CD4-positive, alpha-beta T cell (primary cell): ENCODE data around the gene ANKRD13D. TPM values are rescaled to one million over a fixed set of nuclear protein-coding genes. Genes with fewer than 3 reads are reported as not detected.

Source experiments
- ATAC-seq: fragments of 200-7000 bp; cut with Tn5 transposase; one replicate; pipeline ENCODE4 v1.10.0; 2022; ENCODE audit warnings: mild to moderate bottlenecking; ENCODE audit not compliant: poor library complexity
- CTCF ChIA-PET: fragments of 350-600 bp; sonication (Branson Sonifier 250); formaldehyde crosslinking; loops from one replicate; lab custom pipeline; 2021; ENCODE audit warnings: antibody characterized with exemption, inconsistent platforms; lab: Charles Lee
- POLR2A ChIA-PET: fragments of 350-600 bp; sonication (Branson Sonifier 250); formaldehyde crosslinking; loops from one replicate; lab custom pipeline; 2021; ENCODE audit warnings: antibody characterized with exemption, inconsistent platforms; lab: Charles Lee
- DNase-seq, 14 experiments: peaks; one replicate each; pipeline ENCODE4 v3.0.0-alpha.2; 2013 to 2020; ENCODE audit warnings: mixed read lengths in 2 of 14
- H3K27ac ChIP-seq, 2 donors: one replicate each; pipeline versions ENCODE4 v1.5.1 to v1.7.0; 2013; ENCODE audit warnings: low read length in 2 of 2, low read depth in 1 of 2, mild to moderate bottlenecking in 1 of 2
- H3K27me3 ChIP-seq, 2 experiments: 1 replicate in 1 of 2; 2 replicates in 1 of 2; pipeline versions ENCODE4 v1.6.1 to v1.7.0; 2013; ENCODE audit warnings: low read length in 2 of 2, control low read depth in 1 of 2, mild to moderate bottlenecking in 1 of 2, moderate library complexity in 1 of 2; ENCODE audit not compliant: insufficient read depth in 2 of 2, control insufficient read depth in 1 of 2
- H3K36me3 ChIP-seq: one replicate; pipeline ENCODE4 v1.6.1; 2013; ENCODE audit warnings: low read length, control low read depth; ENCODE audit not compliant: insufficient read depth
- H3K4me1 ChIP-seq: one replicate; pipeline ENCODE4 v1.6.1; 2013; ENCODE audit warnings: low read length, control low read depth; ENCODE audit not compliant: insufficient read depth
- H3K4me3 ChIP-seq: one replicate; pipeline ENCODE4 v1.5.1; 2013; ENCODE audit warnings: mild to moderate bottlenecking, low read length, moderate library complexity
- H3K9me3 ChIP-seq, 2 experiments: 1 replicate in 1 of 2; 2 replicates in 1 of 2; pipeline versions ENCODE4 v1.6.1 to v1.7.0; 2013; ENCODE audit warnings: low read length in 2 of 2, mild to moderate bottlenecking in 2 of 2, control low read depth in 1 of 2, moderate library complexity in 1 of 2; ENCODE audit not compliant: control insufficient read depth in 1 of 2, insufficient read depth in 1 of 2
- H3K27ac Mint-ChIP-seq: one replicate; pipeline ENCODE4 v1.8.0; 2020; ENCODE audit warnings: mixed read lengths
- H3K27me3 Mint-ChIP-seq: one replicate; pipeline ENCODE4 v1.8.0; 2021; ENCODE audit warnings: mixed read lengths
- H3K36me3 Mint-ChIP-seq: one replicate; pipeline ENCODE4 v1.8.0; 2021; ENCODE audit warnings: low read depth, mixed read lengths
- H3K4me1 Mint-ChIP-seq: one replicate; pipeline ENCODE4 v1.8.0; 2021; ENCODE audit warnings: low read depth, mixed read lengths
- H3K4me3 Mint-ChIP-seq: one replicate; pipeline ENCODE4 v1.8.0; 2020; ENCODE audit warnings: mild to moderate bottlenecking, mixed read lengths
- H3K9me3 Mint-ChIP-seq: one replicate; pipeline ENCODE4 v1.8.0; 2020; ENCODE audit warnings: mixed read lengths
- intact Hi-C, 2 experiments: fragments of 100-400 bp; cut with DNase I in 1 of 2; cut with micrococcal nuclease in 1 of 2; formaldehyde crosslinking; loops; one replicate each; pipeline versions ENCODE4 v1.15.1 to v1.9.0; 2023 to 2025; cut with DNase I, micrococcal nuclease
- total RNA-seq, 174 experiments: library from RNA in 2 of 174; stranded (reverse) in 2 of 174; gene quantifications; one replicate each; pipeline ENCODE4 v1.2.3 and lab custom pipeline; 2021 to 2026
- TF ChIP-seq, protein P1 (sequence below): fragments of 200-600 bp; IDR thresholded peaks from one replicate; pipeline ENCODE4 v1.8.0; 2022; ENCODE audit warnings: antibody characterized with exemption, mild to moderate bottlenecking

The ANKRD13D gene
- total RNA-seq, 2 experiments from 2014 or later: 160 to 161 TPM

DNA sequence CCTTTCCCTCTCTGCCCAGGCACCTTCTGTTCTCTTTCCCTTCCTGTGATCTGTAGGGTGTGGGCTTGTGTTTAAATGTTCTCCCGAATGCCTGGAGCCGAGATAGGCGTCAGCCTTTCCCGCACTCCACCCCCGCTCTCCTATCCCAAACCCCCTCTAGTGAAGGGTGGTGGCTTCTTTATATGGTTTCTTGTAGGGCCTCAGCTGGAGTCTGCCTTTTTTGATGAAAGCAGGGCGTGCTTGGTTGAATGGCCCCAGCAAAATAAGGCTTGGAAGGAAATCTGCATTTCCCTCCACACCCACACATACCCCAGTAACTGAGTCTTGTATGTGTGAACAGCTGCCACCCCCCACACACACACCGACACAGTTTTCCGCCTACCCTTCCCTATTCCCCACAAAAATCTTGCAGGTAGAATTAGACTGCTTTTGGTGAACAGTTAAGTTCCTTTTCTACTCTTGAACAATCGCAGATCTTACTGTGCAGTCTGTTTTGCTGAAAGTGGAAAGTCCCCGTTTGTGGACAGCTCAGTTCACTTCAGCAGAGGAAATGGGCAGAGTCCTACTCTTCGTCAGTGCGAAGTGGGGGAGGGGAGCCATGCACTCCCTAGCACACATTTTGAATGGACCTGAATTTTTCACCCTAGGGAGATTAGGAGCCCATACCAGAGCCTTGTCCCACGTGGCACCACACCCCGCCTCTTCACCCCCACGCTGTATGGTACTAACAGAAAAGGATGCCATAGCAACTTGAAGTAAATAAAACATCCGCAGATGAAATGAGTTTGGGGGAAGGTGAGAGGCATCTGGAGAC lies 48.3 kb upstream of the ANKRD13D start:
- H3K4me3 ChIP-seq: peak overlapping the region; percentile 97
- H3K36me3 ChIP-seq: peaks cover 37% of the 10 kb centered on the region
- H3K27ac Mint-ChIP-seq: peak overlapping the region; percentile 98
- peaks cover 68% of the 10 kb centered on the region for H3K4me1 Mint-ChIP-seq
- DNase-seq (peak; percentile 58 to 96 (median 78)), ATAC-seq (peak; percentile 50)
- TF ChIP-seq, protein P1, sequence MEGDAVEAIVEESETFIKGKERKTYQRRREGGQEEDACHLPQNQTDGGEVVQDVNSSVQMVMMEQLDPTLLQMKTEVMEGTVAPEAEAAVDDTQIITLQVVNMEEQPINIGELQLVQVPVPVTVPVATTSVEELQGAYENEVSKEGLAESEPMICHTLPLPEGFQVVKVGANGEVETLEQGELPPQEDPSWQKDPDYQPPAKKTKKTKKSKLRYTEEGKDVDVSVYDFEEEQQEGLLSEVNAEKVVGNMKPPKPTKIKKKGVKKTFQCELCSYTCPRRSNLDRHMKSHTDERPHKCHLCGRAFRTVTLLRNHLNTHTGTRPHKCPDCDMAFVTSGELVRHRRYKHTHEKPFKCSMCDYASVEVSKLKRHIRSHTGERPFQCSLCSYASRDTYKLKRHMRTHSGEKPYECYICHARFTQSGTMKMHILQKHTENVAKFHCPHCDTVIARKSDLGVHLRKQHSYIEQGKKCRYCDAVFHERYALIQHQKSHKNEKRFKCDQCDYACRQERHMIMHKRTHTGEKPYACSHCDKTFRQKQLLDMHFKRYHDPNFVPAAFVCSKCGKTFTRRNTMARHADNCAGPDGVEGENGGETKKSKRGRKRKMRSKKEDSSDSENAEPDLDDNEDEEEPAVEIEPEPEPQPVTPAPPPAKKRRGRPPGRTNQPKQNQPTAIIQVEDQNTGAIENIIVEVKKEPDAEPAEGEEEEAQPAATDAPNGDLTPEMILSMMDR: no peak
- peaks cover 64% of the 10 kb centered on the region for H3K36me3 Mint-ChIP-seq
- peaks cover 43% of the 10 kb centered on the region for H3K4me1 ChIP-seq
- H3K4me3 Mint-ChIP-seq: peak overlapping the region; percentile 100
- no peaks in the 10 kb centered on the region for H3K27me3 ChIP-seq
- CTCF ChIA-PET: interaction anchor here (0.7 to 2.7 kb wide), 6 partner anchors 10 to 389 kb away, joined by 3 to 16 read pairs (median 4); partner anchors contain the start of genes ANKRD13D and NUDT8
- POLR2A ChIA-PET: interaction anchor here (0.9 to 4.2 kb wide), 42 partner anchors 9 to 1742 kb away, joined by 3 to 56 read pairs (median 6); partner anchors contain the start of genes AIP, ANKRD13D, CLCF1 and GRK2
- peak overlapping the region; percentile 97 to 98 for H3K27ac ChIP-seq
- H3K9me3 ChIP-seq: no peaks in the 10 kb centered on the region
- no peaks in the 10 kb centered on the region for H3K27me3 Mint-ChIP-seq
- intact Hi-C loops: loop anchor here (2.0 to 10.0 kb wide), 5 partner anchors 22 to 267 kb away; partner anchors contain the start of genes CDK2AP2 (in 2 of the 2) and PITPNM1 (in 2 of the 2)
- H3K9me3 Mint-ChIP-seq: no peaks in the 10 kb centered on the region

DNA sequence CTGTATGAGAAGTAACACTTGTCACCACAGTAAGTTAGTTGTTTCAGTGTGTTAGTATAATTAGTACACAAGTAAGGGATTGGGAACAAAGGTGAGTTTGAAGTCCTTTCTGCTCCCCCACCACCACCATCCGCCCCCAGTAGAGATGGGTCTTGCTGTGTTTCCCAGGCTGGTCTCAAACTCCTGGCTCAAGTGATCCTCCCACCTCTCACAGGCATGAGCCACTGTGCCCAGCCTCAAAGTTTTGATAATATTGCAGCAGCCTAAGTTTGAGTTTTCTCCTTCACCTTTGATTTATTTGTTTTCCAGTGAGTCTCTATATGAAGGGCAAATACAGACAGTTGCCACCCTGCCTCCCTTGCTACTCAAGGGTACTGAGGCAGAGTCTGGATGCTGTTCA lies 46.6 kb upstream of the ANKRD13D start:
- peak overlapping the region; percentile 97 for H3K4me3 ChIP-seq
- intact Hi-C loops: loop anchor here (5.0 to 10.0 kb wide), 3 partner anchors 52 to 265 kb away; partner anchors contain the start of genes CDK2AP2 (in 2 of the 2) and PITPNM1 (in 2 of the 2)
- H3K4me3 Mint-ChIP-seq: peak overlapping the region; percentile 100
- TF ChIP-seq, protein P1: no peak
- peak overlapping the region in 1 of 2 donors; percentile 32 for H3K27ac ChIP-seq
- peaks cover 51% of the 10 kb centered on the region for H3K36me3 ChIP-seq
- ChIA-PET POLR2A (interaction anchor here (1.6 kb wide), 1 partner anchor 111 kb away, joined by 7 read pairs; the partner anchor contains the start of gene POLD4), CTCF (interaction anchor here (1.3 kb wide), 1 partner anchor 103 kb away, joined by 3 read pairs; no protein-coding TSS in a partner anchor)
- H3K27me3 Mint-ChIP-seq: no peaks in the 10 kb centered on the region
- peak overlapping the region; percentile 98 for H3K27ac Mint-ChIP-seq
- DNase-seq (no peak), ATAC-seq (no peak)
- peaks cover 75% of the 10 kb centered on the region for H3K4me1 Mint-ChIP-seq
- no peaks in the 10 kb centered on the region for H3K9me3 Mint-ChIP-seq
- H3K27me3 ChIP-seq: no peaks in the 10 kb centered on the region
- no peaks in the 10 kb centered on the region for H3K9me3 ChIP-seq
- peaks cover 43% of the 10 kb centered on the region for H3K4me1 ChIP-seq
- H3K36me3 Mint-ChIP-seq: peaks cover 82% of the 10 kb centered on the region

DNA sequence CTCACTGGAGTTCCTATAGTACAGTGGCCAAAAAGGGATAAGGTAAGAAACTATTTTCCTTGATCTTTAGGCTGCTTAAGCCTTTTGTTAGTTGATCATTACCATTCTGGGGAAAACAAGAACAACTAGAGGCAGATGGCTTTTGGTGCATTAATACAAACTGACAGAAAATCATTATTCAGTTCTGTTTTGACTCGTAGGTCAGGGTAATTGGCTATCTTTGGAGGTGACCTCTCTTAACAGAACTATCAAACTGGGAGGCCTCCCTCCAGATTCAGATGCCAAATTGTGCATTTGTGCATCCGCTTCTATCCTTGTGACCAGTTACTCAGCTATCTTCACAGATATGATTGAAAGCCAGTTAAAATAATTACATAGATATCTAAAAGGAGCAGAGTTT lies 46.1 kb upstream of the ANKRD13D start:
- Mint-ChIP-seq H3K4me1 (peaks cover 76% of the 10 kb centered on the region), H3K27me3 (no peaks in the 10 kb centered on the region), H3K4me3 (peak overlapping the region; percentile 100), H3K36me3 (peaks cover 87% of the 10 kb centered on the region), H3K9me3 (no peaks in the 10 kb centered on the region), H3K27ac (peak overlapping the region; percentile 98)
- POLR2A ChIA-PET: interaction anchor here (0.7 to 1.6 kb wide), 2 partner anchors 10 to 110 kb away, joined by 5 to 7 read pairs; partner anchors contain the start of gene POLD4
- TF ChIP-seq, protein P1: no peak
- DNase-seq (no peak), ATAC-seq (no peak)
- H3K36me3 ChIP-seq: peaks cover 56% of the 10 kb centered on the region
- CTCF ChIA-PET: interaction anchor here (1.2 to 1.3 kb wide), 2 partner anchors 8 to 103 kb away, joined by 3 read pairs; no protein-coding TSS in a partner anchor
- no peaks in the 10 kb centered on the region for H3K27me3 ChIP-seq
- no peaks in the 10 kb centered on the region for H3K9me3 ChIP-seq
- peaks cover 43% of the 10 kb centered on the region for H3K4me1 ChIP-seq
- H3K4me3 ChIP-seq: no peak overlapping the region
- intact Hi-C loops: loop anchor here (5.0 to 10.0 kb wide), 3 partner anchors 52 to 264 kb away; partner anchors contain the start of genes CDK2AP2 (in 2 of the 2) and PITPNM1 (in 2 of the 2)
- H3K27ac ChIP-seq: peak overlapping the region in 1 of 2 donors; percentile 32
